Fibroblast of skin of back (primary cell): ENCODE measurements around the gene OR10G2. TPM values are rescaled to one million over a fixed set of nuclear protein-coding genes. Genes with fewer than 3 reads are reported as not detected.
"Not testable (repeated sequence)": the region's sequence is repeated elsewhere in the genome, so short reads cannot be mapped to it uniquely, and the experiment has no call there.

Source experiments
- DNase-seq: peaks from one replicate; pipeline ENCODE4 v3.0.0-alpha.2; 2013
- polyA plus RNA-seq, 2 experiments: library from polyadenylated mRNA; unstranded; fragments of 120-200 nt; gene quantifications; one replicate each; pipeline ENCODE4 v1.2.1, GENCODE V29; 2013; ENCODE audit not compliant: insufficient read length in 2 of 2

OR10G2 gene, protein sequence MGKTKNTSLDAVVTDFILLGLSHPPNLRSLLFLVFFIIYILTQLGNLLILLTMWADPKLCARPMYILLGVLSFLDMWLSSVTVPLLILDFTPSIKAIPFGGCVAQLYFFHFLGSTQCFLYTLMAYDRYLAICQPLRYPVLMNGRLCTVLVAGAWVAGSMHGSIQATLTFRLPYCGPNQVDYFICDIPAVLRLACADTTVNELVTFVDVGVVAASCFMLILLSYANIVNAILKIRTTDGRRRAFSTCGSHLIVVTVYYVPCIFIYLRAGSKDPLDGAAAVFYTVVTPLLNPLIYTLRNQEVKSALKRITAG
- not detected for polyA plus RNA-seq (2013, experiment 1 of 2; ENCODE audit: insufficient read length)
- not detected for polyA plus RNA-seq (2013, experiment 2 of 2; ENCODE audit: insufficient read length)

GRCh38 chr14:21634840-21635239, at the start of gene OR10G2:
OR10G2 (minus strand) TSS chr14:21634940; CDS start chr14:21634842, 98 bp downstream.
- no peak for DNase-seq

DNA sequence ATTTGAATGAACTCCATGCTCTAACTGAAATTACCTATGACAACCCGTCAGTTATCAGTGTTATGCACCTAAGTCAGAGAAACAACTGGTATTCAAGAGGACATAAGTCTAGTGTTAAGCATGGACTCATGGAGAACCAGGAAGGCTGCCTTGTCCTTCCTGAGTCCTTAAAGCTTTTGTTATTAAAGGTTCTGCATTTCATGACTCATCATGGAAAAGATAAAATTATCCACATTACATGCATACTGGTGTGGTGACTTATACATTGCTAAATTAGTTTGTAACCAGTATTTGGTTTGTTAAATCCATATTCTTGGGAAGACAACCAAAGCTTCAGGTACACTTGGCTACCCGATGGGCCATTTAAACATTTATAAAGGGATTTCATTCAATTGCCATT, 45.3 kb upstream of the OR10G2 start:
- DNase-seq = peak; percentile 73

DNA sequence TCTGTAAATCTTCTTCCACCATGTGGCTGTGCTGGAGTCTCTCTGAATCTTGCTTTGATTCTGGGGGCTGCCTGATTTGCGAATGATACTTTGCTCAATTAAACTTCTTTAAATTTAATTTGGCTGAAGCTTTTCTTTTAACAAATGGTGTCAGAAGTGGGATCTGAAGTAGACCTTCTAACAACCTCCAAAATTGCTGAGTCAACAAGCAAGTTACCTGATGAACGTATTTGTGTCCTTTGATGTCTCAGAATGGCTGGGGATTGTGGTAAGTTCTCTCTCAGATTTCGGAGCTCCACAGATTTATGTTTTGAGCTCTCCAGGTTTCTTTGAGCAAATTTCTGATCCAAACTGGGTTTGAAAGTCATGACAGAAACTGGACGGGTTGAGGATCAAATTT, 40.8 kb upstream of the OR10G2 start:
- no peak for DNase-seq

GRCh38 chr14:21673718-21674117, 39.0 kb upstream of the OR10G2 start, which contains the start of gene OR4E1:
OR4E1 (minus strand) TSS chr14:21673818; CDS start chr14:21670935, 2,883 bp downstream.
- DNase-seq = no peak

DNA sequence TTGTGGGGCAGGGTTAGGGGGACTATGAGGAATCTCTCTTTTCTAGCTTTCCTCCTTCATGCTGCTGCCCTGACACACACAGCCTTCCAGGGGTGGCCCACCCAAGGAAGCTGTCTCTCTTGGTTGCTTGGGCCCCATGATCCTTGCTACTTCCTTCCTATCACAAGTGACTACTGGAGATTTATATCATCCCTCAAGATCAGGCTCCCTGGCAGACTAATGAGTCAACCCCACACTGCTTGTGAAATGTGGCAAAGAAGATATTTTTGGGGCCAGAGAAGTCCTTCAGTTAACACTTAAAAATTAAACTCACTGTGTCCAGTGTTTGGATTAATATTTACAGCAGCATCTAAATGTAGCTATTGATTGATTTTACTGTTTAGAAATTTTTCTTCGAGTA, 37.4 kb upstream of the OR10G2 start:
- peak; percentile 1 for DNase-seq

- no peak for DNase-seq
Measured at GRCh38 chr14:21671371-21671770, 36.6 kb upstream of the OR10G2 start.

- DNase-seq = no peak
Measured at GRCh38 chr14:21669284-21669683, 34.5 kb upstream of the OR10G2 start.

DNA sequence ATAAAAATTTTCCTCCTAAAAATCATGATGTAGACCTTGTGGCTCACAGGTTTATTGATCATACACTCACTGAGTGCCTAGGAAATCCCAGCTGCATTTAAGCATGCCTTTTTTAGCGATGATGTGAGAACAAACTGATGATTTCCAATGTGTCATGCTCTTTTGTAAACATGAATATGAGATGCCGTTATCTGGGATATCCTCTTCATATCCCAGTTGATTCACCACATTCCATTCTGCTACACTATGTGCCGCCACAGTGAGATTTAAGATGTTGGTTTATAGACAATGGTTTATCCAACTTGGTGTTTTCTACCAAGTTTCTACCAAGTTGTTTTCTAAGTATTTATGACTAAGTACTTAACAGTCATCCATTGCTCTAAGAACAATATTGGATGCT, 33.6 kb upstream of the OR10G2 start:
- DNase-seq = peak; percentile 80

- DNase-seq = no peak
Measured at GRCh38 chr14:21656980-21657379, 22.2 kb upstream of the OR10G2 start.

DNA sequence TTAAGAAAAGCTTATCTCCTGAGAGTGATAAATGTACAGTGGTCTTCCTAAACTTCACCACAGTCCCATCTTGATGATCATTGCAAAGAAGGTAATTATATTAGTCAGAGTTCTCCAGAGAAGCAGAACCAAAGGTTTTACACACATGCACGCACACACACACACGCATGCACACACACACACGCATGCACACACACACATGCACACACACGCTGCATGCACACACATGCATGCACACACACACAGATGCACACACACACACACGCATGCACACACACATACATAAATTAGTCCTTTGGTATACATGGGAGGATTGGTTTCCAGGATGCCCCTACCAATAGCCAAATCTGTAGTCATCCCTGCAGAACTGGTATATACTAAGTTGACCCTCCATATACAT, 19.5 kb upstream of the OR10G2 start:
- DNase-seq = no peak

- DNase-seq = no peak
Measured at GRCh38 chr14:21653331-21653885, 18.7 kb upstream of the OR10G2 start, which contains the start of gene OR4E2. OR4E2 (plus strand) TSS chr14:21653835; CDS start chr14:21665083, 11,248 bp downstream.

DNA sequence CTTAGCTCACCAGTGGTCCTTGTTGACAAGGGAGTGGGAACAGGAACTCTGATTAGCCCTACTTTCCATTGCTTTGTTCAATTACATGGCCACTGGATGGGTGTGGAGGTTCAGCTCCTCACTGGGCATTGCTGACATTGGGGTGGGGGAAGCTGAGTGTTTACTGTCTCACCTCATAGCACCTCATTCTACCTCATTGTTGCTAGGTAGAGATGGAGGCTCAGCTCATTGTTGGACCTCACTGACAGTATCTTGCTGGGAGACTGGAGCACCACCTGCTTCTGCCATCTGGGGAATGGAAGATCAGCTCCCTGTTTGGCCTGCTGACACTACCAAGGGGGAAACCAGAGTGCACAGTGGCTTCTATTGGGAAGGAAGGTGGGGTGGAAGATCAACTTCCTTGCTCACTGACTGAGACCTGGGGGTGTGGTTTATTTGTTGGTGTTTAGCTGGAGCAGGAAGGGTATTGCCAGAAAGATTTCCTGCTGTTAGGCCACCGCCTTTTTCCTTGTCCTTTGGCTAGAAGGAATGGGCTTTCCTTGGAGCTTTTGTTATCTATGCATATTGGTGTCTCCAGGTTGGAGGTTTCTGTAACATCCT, 17.6 kb upstream of the OR10G2 start:
- no peak for DNase-seq

GRCh38 chr14:21647380-21647779, 12.6 kb upstream of the OR10G2 start:
- peak; percentile 6 for DNase-seq

GRCh38 chr14:21643407-21643806, 8.7 kb upstream of the OR10G2 start:
- no peak for DNase-seq

DNA sequence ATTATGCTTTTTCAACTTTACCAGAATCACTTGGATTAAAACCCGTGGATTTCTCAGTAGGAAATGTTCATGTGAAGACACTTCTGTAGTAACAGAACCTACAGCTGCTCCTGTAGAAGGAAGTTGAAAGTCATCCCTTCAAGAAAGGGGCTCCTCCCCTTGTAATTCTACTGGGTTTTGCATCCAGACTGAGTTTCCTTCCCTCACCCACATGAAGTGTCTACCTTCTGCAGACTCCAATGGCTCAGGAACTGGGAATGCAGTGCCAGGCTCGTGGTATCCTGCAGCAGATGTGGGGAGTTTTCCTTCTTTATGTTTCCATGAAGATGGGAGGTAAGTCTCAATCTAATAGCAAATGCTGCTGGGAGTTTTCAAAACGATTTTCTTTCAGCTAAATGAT, 7.9 kb upstream of the OR10G2 start:
- DNase-seq = no peak

- no peak for DNase-seq
Measured at GRCh38 chr14:21631084-21631483, 3.7 kb downstream of the OR10G2 start.

GRCh38 chr14:21630503-21630902, 4.2 kb downstream of the OR10G2 start:
- DNase-seq = not testable (repeated sequence)

DNA sequence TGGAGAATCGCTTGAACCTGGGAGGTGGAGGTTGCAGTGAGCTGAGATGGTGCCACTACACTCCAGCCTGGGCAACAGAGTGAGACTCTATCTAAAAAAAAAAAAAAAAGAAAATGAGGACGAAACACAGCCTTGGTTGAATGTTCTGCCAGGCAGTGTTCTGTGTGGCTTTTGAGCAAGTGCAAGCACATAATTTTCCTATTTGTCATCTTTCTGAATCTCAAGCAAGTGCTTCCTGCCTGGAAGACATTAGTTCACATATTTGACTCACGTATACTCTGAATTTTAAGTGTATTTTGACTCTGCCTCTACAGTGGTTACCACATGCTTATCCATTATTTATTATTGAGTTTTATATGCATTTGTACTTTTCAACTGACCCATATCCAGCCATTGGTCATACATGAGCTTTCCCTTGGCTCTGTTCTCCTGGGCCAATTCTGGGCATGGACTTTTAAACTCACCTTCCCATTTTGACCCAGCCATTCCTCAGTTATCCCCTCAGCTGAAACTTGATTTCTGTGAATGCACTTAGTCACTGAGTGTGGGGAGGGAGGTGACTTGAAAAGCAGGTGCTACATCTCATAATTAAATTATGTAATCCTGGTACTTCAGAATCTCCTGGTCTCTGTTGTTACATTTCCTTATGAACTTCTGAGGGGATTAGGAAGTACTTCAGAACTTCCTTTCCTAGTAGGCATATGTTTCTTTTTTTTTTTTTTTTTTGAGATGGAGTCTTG, 8.1 kb downstream of the OR10G2 start:
- no peak for DNase-seq

DNA sequence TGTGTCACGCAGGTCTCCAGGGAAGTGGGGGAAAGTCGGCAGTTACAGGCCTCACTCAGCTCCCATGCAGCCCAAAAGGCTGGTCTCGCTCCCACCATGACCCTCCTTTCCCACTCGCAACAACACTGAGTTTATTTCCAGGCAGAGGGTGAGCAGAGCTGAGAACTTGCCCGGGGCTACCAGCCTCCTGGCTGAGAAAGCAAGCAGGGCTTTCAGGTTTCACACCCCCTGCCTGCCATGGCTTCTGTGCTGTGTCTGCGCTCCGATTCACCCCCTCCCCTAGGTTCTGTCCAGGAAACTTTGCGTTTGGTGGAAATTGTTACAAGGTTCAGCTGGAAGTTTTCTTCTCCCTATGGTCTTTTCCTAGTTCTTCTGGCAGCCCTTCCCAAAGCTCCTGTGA, 17.1 kb downstream of the OR10G2 start:
- DNase-seq = no peak

GRCh38 chr14:21614240-21614639, 20.5 kb downstream of the OR10G2 start:
- no peak for DNase-seq

- DNase-seq = no peak
Measured at GRCh38 chr14:21612324-21612723, 22.4 kb downstream of the OR10G2 start.

GRCh38 chr14:21602181-21602580, 32.6 kb downstream of the OR10G2 start:
- DNase-seq = not testable (repeated sequence)

DNA sequence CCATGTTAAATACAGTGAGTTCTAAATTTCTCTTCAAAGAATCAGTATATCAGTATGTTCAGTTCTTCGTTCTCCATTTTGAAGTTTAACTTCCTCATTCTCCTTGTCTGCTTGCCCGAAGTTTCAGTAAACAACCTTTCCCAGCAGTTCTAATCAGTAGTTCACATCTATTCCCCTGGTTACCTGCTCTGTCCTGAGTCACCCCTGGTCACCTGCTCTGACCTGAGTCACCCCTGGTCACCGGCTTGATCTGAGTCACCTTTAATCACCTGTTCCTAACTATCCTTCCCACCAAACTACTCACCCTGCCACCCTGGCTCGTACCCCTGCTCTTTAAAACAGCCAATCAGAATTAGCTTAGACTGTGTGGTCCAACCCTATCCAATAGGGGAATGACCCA, 45.4 kb downstream of the OR10G2 start:
- no peak for DNase-seq
